HG02973 (cell line): ENCODE results near the gene MYO1F.

Source experiments
- ATAC-seq: cut with Tn5 transposase; IDR thresholded peaks from one replicate; pipeline ENCODE4 v1.9.1; 2021; ENCODE audit warnings: moderate library complexity; ENCODE audit not compliant: unreplicated experiment

MYO1F gene

DNA sequence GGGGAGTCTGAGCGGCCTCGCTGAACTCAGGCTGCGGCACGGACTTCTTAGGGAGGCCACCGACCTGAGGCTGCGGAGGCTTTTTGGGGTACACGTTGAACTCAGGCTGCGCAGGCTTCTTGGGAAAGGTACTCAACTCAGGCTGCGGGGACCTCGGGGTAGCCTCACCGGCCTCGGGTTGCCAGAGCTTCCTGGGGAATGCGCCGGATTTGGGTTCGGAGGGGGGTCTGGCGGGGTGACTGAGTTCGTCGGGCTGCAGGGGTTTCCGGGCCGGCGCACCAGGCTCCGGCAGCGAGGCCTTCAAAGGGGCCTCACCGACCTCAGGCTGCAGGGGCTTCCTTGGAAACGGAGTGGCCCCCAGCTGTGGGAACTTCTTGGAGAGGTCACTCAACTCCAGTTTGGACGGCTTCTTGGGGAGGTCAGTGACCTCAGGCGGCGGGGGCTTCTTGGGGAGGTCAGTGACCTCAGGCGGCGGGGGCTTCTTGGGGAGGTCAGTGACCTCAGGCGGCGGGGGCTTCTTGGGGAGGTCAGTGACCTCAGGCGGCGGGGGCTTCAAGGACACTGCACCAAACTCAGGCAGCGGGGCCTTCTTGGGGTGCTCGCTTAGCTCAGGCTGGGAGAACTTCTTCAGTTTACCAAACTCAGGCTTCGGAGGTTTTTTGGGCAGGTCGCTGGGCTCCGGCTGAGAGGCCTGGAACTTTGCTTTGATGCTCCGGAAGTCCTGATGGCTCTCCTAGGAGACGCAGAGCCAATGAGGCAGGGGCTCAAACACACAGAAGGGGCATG lies 78.0 kb downstream of the MYO1F start:
- ATAC-seq = no peak

DNA sequence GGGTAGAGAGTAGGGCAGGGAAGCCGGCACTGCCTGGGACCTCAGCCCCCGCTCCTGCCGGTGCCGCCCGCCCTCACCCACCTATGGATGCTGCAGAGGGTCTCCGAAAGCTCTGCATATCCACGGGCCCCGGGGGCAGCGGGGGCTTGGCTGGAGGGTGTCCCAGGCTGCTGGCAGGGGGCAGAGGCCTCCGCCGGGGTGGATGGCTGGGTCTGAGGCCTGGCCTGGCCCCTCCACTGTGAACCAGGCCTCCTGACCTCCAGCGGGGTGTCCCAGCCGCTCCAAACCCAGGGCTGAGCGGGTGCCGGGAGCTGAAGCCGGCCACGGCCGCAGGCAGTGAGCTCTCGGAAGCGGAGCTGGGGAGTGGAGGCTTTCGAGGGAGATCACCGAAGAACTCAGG lies 78.9 kb downstream of the MYO1F start:
- no peak for ATAC-seq

DNA sequence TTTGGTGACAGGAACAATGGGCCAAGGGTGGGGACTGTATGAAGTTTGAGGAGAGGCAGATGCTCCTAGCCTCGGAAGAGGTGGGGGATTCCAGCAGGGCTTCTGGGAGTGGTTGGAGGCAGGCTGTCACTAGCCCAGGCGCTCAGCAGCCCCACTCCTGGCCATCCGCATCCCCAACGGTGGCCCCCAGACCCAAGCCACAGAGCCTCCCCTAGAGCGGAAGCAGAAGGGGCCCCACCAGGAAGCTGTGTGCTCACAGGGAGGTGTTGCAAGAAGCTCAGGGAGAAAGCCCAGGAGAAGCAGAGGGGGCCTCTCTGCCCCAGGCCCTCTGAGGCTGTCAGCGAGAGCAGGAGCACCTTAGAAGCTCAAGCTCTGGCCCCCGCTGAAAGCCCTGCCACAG lies 83.1 kb downstream of the MYO1F start:
- no peak for ATAC-seq

DNA sequence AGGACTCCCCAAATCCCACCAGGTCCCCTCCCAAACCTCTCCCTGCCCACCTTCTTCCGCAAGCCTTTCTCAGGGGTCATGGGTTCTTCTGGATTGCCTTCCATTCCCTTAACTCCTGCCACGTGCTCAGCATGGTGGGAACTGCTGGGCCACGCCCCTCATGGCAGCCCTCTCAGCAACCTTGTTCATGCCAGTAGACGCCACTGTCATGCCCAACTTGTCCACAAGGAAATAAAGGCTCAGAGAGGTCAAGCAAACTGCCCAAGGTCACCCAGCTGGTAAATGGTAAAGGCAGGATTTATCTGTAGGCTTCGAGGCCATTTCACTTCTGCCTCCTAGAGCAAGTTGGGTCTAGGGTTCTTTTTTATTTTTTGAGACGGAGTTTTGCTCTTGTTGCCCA lies 85.7 kb downstream of the MYO1F start:
- ATAC-seq = no peak

DNA sequence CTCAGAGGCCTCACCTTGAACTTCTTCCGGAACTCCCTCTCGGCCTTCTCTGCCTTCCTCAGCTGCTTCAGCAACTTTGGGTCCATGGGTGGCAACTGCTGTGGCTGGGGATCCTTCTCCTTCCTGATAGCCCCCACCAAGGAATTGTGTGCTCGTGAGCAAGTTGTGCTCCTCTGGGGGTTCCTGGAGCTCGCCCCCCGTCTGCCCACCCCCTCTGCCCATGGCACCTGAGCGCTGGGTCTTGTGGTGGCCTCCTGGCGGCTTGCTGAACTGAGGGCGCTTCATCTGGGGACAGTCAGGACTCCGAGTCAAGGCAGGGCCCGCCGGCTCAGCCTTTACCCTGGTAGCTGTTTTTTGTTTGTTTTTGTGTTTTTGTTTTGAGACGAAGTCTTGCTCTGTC lies 86.4 kb downstream of the MYO1F start:
- ATAC-seq = no peak

DNA sequence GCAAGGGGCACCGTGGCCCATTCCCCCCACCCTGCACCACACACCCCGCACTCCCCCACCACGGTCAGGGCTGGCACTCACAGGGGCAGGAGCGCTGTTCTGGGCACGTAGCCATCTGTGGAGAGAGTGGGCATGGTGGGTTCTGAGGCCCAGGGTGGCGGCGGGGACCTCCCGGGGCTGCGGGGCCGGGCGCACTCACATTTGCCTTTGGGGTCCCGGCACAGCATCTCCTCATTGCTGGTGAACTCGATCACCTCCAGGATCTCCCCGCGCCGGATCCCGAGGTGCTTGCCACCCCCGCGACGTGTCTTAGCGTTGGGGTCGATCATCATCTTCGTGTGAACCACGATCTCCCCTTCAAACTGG lies 86.9 kb downstream of the MYO1F start:
- no peak for ATAC-seq

DNA sequence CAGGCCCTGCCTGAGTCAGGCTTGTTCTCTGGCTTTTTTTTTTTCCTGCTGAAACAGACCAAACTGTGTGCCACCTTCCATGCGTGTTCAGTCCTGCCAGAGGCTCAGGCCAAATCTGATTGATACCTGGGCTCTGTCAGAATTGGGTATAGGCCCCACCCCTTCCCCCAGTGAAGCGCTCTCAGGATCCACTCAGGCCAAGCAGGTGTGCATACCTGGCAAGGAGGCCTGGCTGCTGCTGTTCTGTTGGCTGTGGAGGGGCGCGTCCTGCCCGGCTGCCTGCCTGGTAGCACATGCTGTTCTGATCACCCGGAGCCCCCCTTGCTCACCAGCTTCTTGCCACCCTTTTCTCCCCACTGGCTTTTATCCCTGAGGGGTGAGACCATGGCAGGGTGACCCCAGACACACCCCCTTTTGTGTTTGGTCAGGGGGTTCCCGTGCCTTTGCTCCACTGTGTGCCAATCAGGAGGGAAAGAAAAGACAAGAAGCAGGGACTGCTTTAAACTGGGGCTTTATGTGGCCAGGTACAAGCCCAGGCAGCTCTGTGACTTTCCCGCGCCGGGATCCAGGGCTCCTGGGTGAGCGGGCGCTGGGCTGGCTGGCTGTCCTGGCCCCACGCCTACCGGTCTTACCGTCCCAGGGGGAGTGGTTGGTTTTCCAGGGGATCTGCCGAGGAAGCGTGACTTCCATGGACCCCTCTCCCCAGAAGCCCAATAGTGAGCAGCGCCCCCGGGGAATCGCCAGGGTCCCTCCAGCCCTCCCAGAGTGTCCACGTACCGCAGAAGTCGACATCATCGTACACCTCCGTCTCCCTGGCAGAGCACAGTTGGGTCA lies 87.5 kb downstream of the MYO1F start:
- no peak for ATAC-seq

DNA sequence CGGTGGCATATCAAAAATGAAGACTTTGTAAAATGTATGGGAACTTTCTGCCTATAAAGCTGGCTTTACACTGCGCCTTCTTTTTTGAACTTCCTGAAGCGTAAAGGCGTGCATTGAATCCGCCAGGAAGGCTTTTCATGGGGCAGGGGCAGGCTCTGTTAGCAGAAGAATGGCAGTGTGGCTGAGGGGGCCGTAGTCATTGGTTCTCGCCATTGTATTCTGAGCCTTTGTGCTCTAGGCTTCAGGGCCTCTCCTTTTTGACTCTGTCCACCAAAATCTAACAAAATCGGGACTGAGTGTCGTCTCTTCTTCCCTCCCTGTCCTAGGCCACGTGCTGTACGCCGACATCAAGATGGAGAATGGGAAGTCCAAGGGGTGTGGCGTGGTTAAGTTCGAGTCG lies 88.9 kb downstream of the MYO1F start:
- ATAC-seq = no peak

DNA sequence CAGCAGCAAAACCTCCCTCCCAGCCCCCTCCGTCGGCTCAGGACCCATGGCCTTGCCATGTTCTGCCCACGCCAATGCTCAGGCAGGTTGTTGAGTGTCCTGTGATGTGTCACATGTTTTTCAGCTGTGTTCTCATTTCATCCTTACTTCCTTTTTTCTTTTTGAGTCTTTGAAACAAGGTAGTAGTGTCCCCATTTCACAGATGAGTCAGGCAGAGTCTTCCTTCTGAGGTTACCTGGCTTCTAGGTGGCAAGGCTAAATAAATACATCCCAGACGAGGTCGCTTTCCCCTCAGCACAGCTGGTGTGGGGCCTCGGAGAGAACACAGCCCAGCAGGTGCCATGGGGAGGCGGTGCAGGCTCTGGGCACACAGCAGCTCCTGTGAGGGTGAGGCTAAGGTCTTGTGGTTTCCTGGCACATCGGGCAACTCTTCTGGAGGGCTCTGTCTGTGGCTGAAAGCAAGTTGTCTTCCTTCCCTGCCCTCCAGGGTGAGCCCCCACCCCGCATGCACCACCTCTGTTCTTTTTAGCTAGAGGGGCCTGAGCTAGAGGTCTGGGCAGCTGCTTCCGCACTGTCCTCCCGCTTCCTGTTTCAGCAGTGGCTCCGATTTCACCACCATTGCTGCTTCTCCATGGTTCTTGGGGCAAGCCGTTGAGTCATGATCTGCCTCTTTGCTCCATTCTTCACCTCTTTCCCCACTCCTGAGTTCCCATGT lies 89.9 kb downstream of the MYO1F start:
- no peak for ATAC-seq

DNA sequence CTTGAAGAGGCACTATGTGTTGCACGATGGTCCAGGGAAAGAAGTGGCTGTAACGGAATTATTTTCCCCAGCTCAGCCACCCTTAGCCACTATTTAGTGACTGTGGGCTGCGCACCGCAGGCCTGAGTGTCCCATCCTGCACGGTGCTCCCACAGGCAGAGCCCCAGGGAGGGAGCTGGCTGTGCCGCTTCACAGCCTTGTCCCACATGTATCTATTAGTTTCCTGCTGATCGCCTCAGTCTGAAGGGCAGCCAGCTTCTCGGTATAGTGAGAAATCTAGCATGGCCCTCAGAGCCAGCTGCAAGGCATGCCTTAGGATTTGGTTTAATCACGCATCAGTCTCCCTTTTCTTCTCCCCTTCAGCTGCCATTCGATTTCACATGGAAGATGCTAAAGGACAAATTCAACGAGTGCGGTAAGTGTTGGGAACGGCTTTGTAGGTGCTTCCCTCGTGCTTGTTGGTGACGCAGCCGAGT lies 90.5 kb downstream of the MYO1F start:
- no peak for ATAC-seq

DNA sequence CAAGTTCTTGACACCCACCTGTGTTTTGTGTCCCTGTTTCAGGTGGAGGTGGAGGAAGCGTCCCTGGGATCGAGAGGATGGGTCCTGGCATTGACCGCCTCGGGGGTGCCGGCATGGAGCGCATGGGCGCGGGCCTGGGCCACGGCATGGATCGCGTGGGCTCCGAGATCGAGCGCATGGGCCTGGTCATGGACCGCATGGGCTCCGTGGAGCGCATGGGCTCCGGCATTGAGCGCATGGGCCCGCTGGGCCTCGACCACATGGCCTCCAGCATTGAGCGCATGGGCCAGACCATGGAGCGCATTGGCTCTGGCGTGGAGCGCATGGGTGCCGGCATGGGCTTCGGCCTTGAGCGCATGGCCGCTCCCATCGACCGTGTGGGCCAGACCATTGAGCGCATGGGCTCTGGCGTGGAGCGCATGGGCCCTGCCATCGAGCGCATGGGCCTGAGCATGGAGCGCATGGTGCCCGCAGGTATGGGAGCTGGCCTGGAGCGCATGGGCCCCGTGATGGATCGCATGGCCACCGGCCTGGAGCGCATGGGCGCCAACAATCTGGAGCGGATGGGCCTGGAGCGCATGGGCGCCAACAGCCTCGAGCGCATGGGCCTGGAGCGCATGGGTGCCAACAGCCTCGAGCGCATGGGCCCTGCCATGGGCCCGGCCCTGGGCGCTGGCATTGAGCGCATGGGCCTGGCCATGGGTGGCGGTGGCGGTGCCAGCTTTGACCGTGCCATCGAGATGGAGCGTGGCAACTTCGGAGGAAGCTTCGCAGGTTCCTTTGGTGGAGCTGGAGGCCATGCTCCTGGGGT lies 91.5 kb downstream of the MYO1F start:
- ATAC-seq = no peak

DNA sequence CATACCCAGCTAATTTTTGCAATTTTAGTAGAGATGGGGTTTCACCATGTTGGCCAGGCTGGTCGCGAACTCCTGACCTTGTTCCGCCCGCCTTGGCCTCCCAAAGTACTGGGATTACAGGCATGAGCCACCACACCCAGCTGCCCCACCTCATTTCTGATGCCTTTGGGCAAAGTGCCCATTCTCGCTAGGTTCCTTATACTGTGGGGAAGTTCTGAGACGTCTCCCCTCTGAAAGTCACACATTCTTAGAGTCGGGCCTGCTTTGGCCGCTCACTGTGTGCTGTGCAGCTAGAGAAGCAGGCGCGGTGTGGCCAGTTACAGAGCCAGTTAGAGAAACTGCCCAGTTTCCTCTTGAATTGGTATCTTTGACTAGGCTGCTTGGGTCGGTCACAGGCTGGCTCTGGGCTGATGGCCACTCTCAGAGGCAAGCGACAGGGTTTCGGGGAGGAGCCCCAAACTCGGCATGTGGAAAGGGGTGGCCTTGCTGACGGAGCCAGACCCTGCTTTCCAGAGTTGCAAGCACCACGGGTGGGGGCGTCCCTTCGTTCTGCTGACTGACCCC lies 92.8 kb downstream of the MYO1F start:
- no peak for ATAC-seq

DNA sequence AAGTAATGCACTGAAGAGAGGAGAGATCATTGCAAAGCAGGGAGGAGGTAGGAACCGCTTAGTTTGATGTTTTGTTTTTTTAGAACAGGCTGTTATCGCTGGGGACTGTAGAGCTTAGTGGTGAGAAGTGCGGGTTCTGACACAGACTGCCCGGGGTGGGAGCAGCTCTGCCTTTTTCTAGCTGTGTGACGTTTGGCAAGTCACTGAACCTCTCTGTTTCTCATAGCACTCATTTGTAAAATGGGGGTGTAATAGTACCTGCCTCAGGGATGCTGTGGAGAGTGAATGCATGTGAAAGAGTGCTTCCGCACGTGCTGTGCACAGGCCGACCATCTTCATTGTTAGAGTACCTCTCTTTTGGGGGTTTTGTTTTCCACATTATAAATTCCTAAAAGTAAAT lies 94.1 kb downstream of the MYO1F start:
- no peak for ATAC-seq

DNA sequence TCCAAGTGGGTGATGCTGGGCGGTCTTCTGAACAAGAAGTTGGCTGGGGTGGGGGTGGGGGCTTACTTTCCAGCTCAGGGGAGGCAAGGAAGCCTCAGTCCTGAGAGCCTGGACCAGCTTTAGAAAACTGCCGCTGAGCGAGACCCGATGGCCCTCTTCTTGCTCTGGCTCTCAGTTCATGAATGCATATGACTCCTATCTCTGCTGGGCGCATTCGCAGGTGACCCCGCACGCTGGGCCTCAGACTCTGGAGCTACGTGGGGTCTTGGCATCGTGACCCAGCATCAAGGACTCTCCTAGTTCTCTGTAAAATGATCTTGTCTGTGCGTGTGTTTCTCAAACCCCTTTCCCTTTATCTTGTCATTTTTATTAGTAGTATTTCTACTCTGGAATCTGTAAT lies 94.5 kb downstream of the MYO1F start:
- no peak for ATAC-seq

DNA sequence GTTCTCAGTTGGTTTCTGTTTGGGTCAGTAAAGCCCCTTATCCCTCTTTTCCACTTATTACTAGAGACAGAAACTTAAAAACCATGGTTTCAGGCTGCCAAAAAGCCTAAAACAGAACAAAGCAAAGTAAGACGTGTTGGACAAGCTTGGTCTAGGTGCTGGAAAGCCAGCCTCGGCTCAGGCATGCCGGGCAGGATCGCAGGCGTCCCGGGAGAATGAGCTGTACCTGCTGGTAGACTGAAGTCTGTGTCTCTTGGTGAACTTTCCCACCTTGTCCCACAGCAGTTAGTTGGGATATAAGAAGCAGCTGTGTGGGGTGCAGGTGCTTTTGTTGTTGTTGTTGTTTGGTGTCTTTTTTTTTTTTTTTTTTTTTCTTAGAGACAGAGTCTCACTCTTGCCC lies 95.6 kb downstream of the MYO1F start:
- no peak for ATAC-seq

DNA sequence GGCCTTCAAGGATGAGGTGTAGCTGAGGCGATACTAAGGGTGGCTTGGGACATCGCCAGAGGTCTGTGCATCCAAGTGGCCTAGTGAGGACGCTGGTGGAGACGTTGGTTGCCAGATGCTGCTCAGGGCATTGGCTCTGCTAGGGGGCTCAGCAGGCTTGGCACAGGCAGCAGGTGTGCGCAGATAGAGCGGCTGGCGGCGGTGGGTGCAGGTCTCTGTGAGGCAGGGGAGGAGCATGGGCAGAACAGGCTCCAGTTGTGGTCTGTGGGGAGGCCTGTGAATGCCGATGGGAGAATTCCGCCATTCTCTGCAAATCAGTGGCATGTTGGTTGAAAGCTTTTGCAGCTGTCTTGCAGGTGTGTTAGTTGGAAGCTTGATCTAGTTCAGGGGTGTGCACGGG lies 96.0 kb downstream of the MYO1F start:
- no peak for ATAC-seq

DNA sequence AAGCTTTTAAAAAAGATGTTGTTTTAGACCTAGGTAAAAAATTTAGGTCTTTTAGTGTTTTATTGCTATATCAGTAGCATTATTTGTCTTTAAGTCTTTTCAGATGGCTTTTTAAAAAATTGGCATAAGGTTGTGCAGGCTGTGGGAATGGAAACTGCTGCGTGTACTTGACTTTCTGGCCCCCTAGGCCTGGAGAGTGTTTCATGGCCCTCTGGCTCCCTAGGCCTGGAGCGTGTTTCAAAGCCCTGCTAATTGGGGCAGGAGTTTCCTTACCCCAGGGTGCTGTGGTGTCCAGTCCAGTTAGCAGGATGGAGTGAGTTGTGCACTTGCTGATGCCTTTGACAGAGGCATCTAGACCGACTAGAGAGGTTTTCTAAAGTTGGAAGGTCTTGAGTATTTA lies 98.6 kb downstream of the MYO1F start:
- no peak for ATAC-seq

DNA sequence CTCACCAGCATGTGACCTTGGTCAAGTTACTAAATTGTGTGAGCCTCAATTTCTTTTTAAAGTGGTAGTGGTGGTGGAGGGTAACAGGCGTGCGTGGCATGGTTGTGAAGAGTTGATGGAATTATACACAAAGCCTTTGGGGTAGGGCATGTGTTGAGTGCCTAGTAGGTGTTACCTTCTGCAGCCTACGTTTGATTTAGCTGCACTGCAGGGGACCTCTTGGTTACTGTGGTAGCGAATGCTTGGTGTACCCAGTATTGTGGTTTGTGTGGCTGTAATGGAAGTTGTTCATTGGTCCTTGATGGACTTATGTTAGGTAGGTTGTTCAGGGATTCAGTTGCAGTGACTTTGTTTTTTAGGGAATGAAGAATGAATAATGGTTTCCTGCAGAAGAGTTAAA lies 99.4 kb downstream of the MYO1F start:
- ATAC-seq = no peak

DNA sequence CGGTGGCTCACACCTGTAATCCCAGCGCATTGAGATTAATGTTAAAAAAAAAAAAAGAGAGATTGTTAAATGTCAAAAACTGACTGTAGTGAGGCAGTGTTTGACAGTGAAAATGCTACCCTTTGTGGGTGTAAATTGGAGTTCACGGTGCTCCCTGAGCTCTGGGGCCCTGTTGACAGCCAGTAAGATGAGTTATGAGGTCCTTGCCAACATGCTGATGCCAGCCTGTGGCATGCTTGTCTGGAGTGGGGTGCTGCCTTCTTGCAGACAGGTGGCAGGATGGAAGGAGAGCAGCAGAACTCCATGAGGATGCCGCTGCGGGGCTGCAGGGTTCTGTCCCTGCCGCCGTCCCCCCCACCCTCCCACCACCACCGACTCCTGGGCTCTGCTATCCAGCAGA lies 100.7 kb downstream of the MYO1F start:
- no peak for ATAC-seq

DNA sequence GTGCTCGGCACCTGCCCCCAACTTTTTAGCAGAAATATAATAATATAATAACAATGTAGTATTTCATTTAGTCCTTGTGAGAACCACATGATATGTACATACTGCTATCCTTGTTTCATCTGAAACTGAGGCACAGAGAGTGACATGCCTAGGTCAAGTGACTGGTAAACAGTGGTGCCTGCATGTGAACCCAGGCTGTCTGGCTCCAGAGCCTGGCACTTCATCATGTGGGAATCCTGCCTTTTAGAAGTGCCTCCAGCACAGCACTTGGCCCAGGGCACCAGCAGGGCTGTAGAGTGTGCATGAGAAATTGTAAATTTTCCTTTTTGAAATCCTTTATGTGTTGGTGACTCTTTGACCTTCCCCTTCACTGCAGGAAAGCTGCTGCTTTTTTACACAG lies 102.2 kb downstream of the MYO1F start:
- ATAC-seq = no peak
